HCT116 (cell line): Measurements from ENCODE around the gene PLOD1. TPM values are rescaled to one million over a fixed set of nuclear protein-coding genes. Genes with fewer than 3 reads are reported as not detected.

Experiments
- ATAC-seq: fragments of 200-7000 bp; cut with Tn5 transposase; 2 replicates; pipeline ENCODE4 v1.9.1; 2020; ENCODE audit warnings: mild to moderate bottlenecking, moderate library complexity
- BruUV-seq: library from RNA; stranded (reverse); fragments of 400-500 nt; replicated peaks from 2 replicates; lab custom pipeline; 2021; lab: Mats Ljungman, UMichigan
- CTCF ChIA-PET: fragments of 300-600 bp; sonication (Branson Sonifier 250); formaldehyde crosslinking; loops from one replicate; lab custom pipeline; 2021; ENCODE audit warnings: antibody characterized with exemption; lab: Charles Lee
- POLR2A ChIA-PET: fragments of 300-600, 350-600 bp; sonication (Branson Sonifier 250); formaldehyde crosslinking; loops from one replicate; lab custom pipeline; 2021; ENCODE audit warnings: antibody characterized with exemption; lab: Charles Lee
- RAD21 ChIA-PET, 2 experiments: fragments of 300-600 bp; sonication (Branson Sonifier 250); formaldehyde crosslinking; loops; one replicate each; lab custom pipeline; 2023; ENCODE audit warnings: low total read pairs in 2 of 2; ENCODE audit not compliant: uncharacterized antibody in 2 of 2, unreplicated experiment in 2 of 2, low non-redundant PET in 1 of 2; lab: Charles Lee
- DNase-seq: peaks from one replicate; pipeline ENCODE4 v3.0.0-alpha.2; 2010; ENCODE audit warnings: low read depth, low spot score
- H2AFZ ChIP-seq: fragments of 200-600 bp; shearing (Covaris generic), sonication (generic); 2 replicates; pipeline ENCODE4 v1.6.1; 2017; ENCODE audit warnings: low read depth, mixed run types, mixed read lengths, antibody characterized with exemption, low read length; ENCODE audit not compliant: poor library complexity, severe bottlenecking
- H3K27ac ChIP-seq: 2 replicates; pipeline ENCODE4 v1.5.1; 2012; ENCODE audit warnings: low read depth, low read length
- H3K27me3 ChIP-seq: fragments of 200-600 bp; sonication (generic); 2 replicates; pipeline ENCODE4 v1.6.1; 2016; ENCODE audit warnings: mixed run types, low read length, mixed read lengths; ENCODE audit not compliant: insufficient read depth
- H3K36me3 ChIP-seq, 2 experiments: fragments of 200-500 bp in 1 of 2; fragments of 200-600 bp in 1 of 2; sonication (Bioruptor generic) in 1 of 2; sonication (generic) in 1 of 2; 2 replicates each; pipeline versions ENCODE4 v1.5.1 to v1.6.1; 2014 to 2016; ENCODE audit warnings: low read length in 2 of 2, inconsistent platforms in 1 of 2, mixed read lengths in 1 of 2, mixed run types in 1 of 2; ENCODE audit not compliant: insufficient read depth in 2 of 2, control insufficient read depth in 1 of 2
- H3K4me1 ChIP-seq, 2 experiments: fragments of 200-600 bp in 1 of 2; sonication (generic) in 1 of 2; 2 replicates each; pipeline versions ENCODE4 v1.5.1 to v1.6.1; 2012 to 2017; ENCODE audit warnings: low read length in 2 of 2, inconsistent platforms in 1 of 2, mild to moderate bottlenecking in 1 of 2, mixed read lengths in 1 of 2, mixed run types in 1 of 2, moderate library complexity in 1 of 2; ENCODE audit not compliant: insufficient read depth in 2 of 2, control insufficient read depth in 1 of 2
- H3K4me2 ChIP-seq: fragments of 200-600 bp; sonication (generic); 2 replicates; pipeline ENCODE4 v1.6.1; 2017; ENCODE audit warnings: mixed run types, low read length, mixed read lengths
- H3K4me3 ChIP-seq, 2 experiments: fragments of 200-600 bp in 1 of 2; sonication (generic) in 1 of 2; replicated peaks in 1 of 2; 2 replicates each; pipeline ENCODE4 v1.5.1; 2011 to 2016; ENCODE audit warnings: low read length in 2 of 2, control low read depth in 1 of 2, low read depth in 1 of 2, mild to moderate bottlenecking in 1 of 2, mixed read lengths in 1 of 2, mixed run types in 1 of 2
- H3K79me2 ChIP-seq: fragments of 200-600 bp; sonication (generic); 2 replicates; pipeline ENCODE4 v1.6.1; 2017; ENCODE audit warnings: mild to moderate bottlenecking, mixed run types, low read length, moderate library complexity, mixed read lengths; ENCODE audit not compliant: insufficient read depth
- H3K9ac ChIP-seq: fragments of 200-600 bp; sonication (generic); 2 replicates; pipeline ENCODE4 v1.6.1; 2016; ENCODE audit warnings: low read length, mixed read lengths
- H3K9me2 ChIP-seq: fragments of 200-600 bp; sonication (generic), shearing (Covaris generic); 2 replicates; pipeline ENCODE4 v1.6.1; 2017; ENCODE audit warnings: mixed run types, mild to moderate bottlenecking, moderate library complexity; ENCODE audit not compliant: insufficient read depth
- H3K9me3 ChIP-seq, 2 experiments: fragments of 200-500 bp in 1 of 2; fragments of 200-600 bp in 1 of 2; sonication (Bioruptor generic) in 1 of 2; sonication (generic) in 1 of 2; 2 replicates each; pipeline ENCODE4 v1.6.1; 2014 to 2017; ENCODE audit warnings: low read length in 2 of 2, mixed read lengths in 2 of 2, inconsistent platforms in 1 of 2, low read depth in 1 of 2, mild to moderate bottlenecking in 1 of 2, mixed run types in 1 of 2, moderate library complexity in 1 of 2; ENCODE audit not compliant: control insufficient read depth in 1 of 2, insufficient read depth in 1 of 2
- H4K20me1 ChIP-seq: fragments of 200-600 bp; sonication (generic), shearing (Covaris generic); 2 replicates; pipeline ENCODE4 v1.6.1; 2017; ENCODE audit warnings: mixed run types, mild to moderate bottlenecking, moderate library complexity; ENCODE audit not compliant: insufficient read depth
- ATF3 ChIP-seq: IDR thresholded peaks from 2 replicates; pipeline ENCODE4 v1.6.1; 2012
- CBX3 ChIP-seq: IDR thresholded peaks from 2 replicates; pipeline ENCODE4 v1.6.1; 2012; ENCODE audit warnings: low read depth
- CEBPB ChIP-seq: IDR thresholded peaks from 2 replicates; pipeline ENCODE4 v1.6.1; 2012; ENCODE audit warnings: low read depth
- CTCF ChIP-seq, 3 experiments: fragments of 200-600 bp in 1 of 3; sonication (generic) in 1 of 3; IDR thresholded peaks in 2 of 3; conservative IDR thresholded peaks in 1 of 3; 2 replicates each; pipeline ENCODE4 v1.5.1; 2012 to 2017; ENCODE audit warnings: low read depth in 2 of 3, low read length in 2 of 3, antibody characterized with exemption in 1 of 3, borderline replicate concordance in 1 of 3, control low read depth in 1 of 3, mild to moderate bottlenecking in 1 of 3, mixed read lengths in 1 of 3, mixed run types in 1 of 3, moderate library complexity in 1 of 3; ENCODE audit not compliant: insufficient read depth in 1 of 3
- EGR1 ChIP-seq: IDR thresholded peaks from 2 replicates; pipeline ENCODE4 v1.6.1; 2012; ENCODE audit warnings: low read depth
- ELF1 ChIP-seq: IDR thresholded peaks from 2 replicates; pipeline ENCODE4 v1.6.1; 2012; ENCODE audit warnings: low read depth, borderline replicate concordance
- EZH2 ChIP-seq: fragments of 200-600 bp; sonication (generic); IDR thresholded peaks from 2 replicates; pipeline ENCODE4 v1.6.1; 2017; ENCODE audit warnings: antibody characterized with exemption, mixed run types
- EZH2phosphoT487 ChIP-seq: fragments of 200-600 bp; IDR thresholded peaks from 2 replicates; pipeline ENCODE4 v1.6.1; 2018; ENCODE audit warnings: antibody characterized with exemption, borderline replicate concordance
- FOSL1 ChIP-seq: IDR thresholded peaks from 2 replicates; pipeline ENCODE4 v1.6.1; 2012; ENCODE audit warnings: low read depth
- JUND ChIP-seq: IDR thresholded peaks from 2 replicates; pipeline ENCODE4 v1.6.1; 2012
- POLR2A ChIP-seq: IDR thresholded peaks from 2 replicates; pipeline ENCODE4 v1.7.0; 2011; ENCODE audit warnings: borderline replicate concordance; ENCODE audit not compliant: insufficient read depth, insufficient read length; ENCODE audit errors: extremely low read depth
- REST ChIP-seq: IDR thresholded peaks from 2 replicates; pipeline ENCODE4 v1.6.1; 2012; ENCODE audit warnings: low read depth
- SIN3A ChIP-seq: IDR thresholded peaks from 2 replicates; pipeline ENCODE4 v1.6.1; 2012; ENCODE audit warnings: low read depth
- SP1 ChIP-seq: IDR thresholded peaks from 2 replicates; pipeline ENCODE4 v1.6.1; 2012; ENCODE audit warnings: low read depth
- SRF ChIP-seq: IDR thresholded peaks from 2 replicates; pipeline ENCODE4 v1.6.1; 2012; ENCODE audit warnings: low read depth
- TCF7L2 ChIP-seq: IDR thresholded peaks from 2 replicates; pipeline ENCODE4 v1.7.0; 2011; ENCODE audit warnings: borderline replicate concordance, inconsistent platforms; ENCODE audit not compliant: insufficient read depth, insufficient read length; ENCODE audit errors: extremely low read depth
- YY1 ChIP-seq: IDR thresholded peaks from 2 replicates; pipeline ENCODE4 v1.6.1; 2011; ENCODE audit warnings: low read length, low read depth, moderate library complexity, mild to moderate bottlenecking; ENCODE audit not compliant: insufficient replicate concordance; ENCODE audit errors: extremely low read depth
- ZBTB33 ChIP-seq: IDR thresholded peaks from 2 replicates; pipeline ENCODE4 v1.6.1; 2011; ENCODE audit warnings: mild to moderate bottlenecking, low read length, moderate library complexity; ENCODE audit not compliant: insufficient replicate concordance; ENCODE audit errors: extremely low read depth
- ZFX ChIP-seq: fragments of 450-650 bp; IDR thresholded peaks from 2 replicates; pipeline ENCODE4 v1.6.1; 2017
- ZNF274 ChIP-seq: fragments of 200-500 bp; sonication (Bioruptor generic); IDR thresholded peaks from 2 replicates; pipeline ENCODE4 v1.6.1; 2014; ENCODE audit warnings: mild to moderate bottlenecking, low read depth, low read length, inconsistent platforms
- intact Hi-C: fragments of 100-400 bp; cut with micrococcal nuclease; formaldehyde crosslinking; loops from 2 replicates; pipeline ENCODE4 v1.10.0; 2022
- total RNA-seq: library from RNA; stranded (reverse); gene quantifications from one replicate; pipeline ENCODE4 v1.2.1, GENCODE V29; 2021; ENCODE audit not compliant: unreplicated experiment

Gene PLOD1
- total RNA-seq, 1 experiment from 2014 or later: 175 TPM

GRCh38 chr1:11957897-11958296 is 23.4 kb downstream of the PLOD1 start:
- H3K27me3 ChIP-seq: no peaks in the 10 kb centered on the region
- peaks cover 44% of the 10 kb centered on the region in 2 experiments for H3K36me3 ChIP-seq
- no peaks in the 10 kb centered on the region for H4K20me1 ChIP-seq
- no peaks in the 10 kb centered on the region for H3K9me3 ChIP-seq
- CTCF ChIA-PET: no interaction called here
- no peak overlapping the region for H2AFZ ChIP-seq
- RAD21 ChIA-PET: no interaction called here
- no peak overlapping the region for H3K9ac ChIP-seq
- BruUV-seq: no TSS peak
- no peaks in the 10 kb centered on the region for H3K79me2 ChIP-seq
- POLR2A ChIA-PET: no interaction called here
- H3K4me1 ChIP-seq: no peaks in the 10 kb centered on the region
- ATAC-seq (no peak), DNase-seq (no peak)
- H3K27ac ChIP-seq: no peak overlapping the region
- no peak overlapping the region for H3K4me2 ChIP-seq
- H3K9me2 ChIP-seq: no peaks in the 10 kb centered on the region
- H3K4me3 ChIP-seq: no peak overlapping the region
- TF ChIP-seq ATF3 (no peak), SRF (no peak), FOSL1 (no peak), ZFX (no peak), EGR1 (no peak), YY1 (no peak), EZH2 (no peak), CTCF (IDR thresholded peaks at IDR 0.05 in 2 of 3, conservative IDR thresholded peaks at IDR 0.05 in 1 of 3; ENCODE audit: borderline replicate concordance in 1 of 3, insufficient read depth in 1 of 3, low read depth in 2 of 3, low read length in 2 of 3) (no peak), REST (no peak), CBX3 (no peak), SP1 (no peak), ZNF274 (no peak), SIN3A (no peak), ZBTB33 (no peak), ELF1 (no peak), TCF7L2 (no peak), JUND (no peak), POLR2A (no peak), EZH2phosphoT487 (no peak), CEBPB (no peak)
- intact Hi-C loops: no loop called here
